ENCODE measurements around the gene RNF113B.

The RNF113B gene

DNA sequence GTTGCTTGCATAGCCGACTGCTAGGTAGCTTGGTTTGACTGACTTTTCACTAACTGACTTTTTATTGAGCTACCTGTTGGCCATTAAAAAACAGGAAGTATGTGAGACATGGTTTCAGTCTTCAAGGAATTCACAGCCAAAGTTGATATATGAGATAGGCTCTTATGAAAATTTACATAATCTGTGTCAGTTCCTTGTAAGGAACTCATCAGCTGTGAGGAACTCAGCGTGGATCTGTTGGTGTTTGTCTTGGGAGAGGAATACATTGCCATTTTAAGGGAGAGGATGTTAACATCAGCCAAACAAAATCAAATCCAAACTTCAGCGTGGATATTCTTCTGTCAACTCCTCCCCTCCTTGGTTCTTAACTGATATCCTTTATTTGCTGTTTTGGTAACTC, 2.0 kb downstream of the RNF113B start:
- TF ChIP-seq, protein P1, sequence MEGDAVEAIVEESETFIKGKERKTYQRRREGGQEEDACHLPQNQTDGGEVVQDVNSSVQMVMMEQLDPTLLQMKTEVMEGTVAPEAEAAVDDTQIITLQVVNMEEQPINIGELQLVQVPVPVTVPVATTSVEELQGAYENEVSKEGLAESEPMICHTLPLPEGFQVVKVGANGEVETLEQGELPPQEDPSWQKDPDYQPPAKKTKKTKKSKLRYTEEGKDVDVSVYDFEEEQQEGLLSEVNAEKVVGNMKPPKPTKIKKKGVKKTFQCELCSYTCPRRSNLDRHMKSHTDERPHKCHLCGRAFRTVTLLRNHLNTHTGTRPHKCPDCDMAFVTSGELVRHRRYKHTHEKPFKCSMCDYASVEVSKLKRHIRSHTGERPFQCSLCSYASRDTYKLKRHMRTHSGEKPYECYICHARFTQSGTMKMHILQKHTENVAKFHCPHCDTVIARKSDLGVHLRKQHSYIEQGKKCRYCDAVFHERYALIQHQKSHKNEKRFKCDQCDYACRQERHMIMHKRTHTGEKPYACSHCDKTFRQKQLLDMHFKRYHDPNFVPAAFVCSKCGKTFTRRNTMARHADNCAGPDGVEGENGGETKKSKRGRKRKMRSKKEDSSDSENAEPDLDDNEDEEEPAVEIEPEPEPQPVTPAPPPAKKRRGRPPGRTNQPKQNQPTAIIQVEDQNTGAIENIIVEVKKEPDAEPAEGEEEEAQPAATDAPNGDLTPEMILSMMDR (IDR thresholded peaks at IDR 0.05), result no peak
- TF ChIP-seq ZFX (IDR thresholded peaks at IDR 0.05; ENCODE audit: borderline replicate concordance), result no peak
- no peak overlapping the region for H3K27ac ChIP-seq

DNA sequence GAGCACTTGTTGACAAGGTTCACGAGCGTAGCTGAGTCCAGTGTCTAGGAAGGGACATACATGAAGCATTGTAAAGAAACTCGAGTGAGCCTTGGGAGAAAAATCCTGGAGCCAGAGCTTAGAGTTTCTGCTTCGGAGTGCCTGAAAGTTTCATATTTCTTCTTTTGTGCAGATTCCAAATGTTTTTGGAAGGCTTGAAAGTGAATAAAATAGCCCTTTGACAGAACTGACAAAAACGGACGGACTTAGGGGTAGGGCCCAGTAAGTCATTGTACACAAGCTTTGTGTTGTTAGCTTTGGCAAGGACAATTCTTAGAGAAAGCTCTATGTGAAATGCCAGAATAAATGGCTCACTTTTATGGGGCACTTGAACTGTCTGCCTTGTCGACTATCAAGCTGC, 2.8 kb downstream of the RNF113B start:
- H3K27ac ChIP-seq, result no peak overlapping the region
- TF ChIP-seq ZFX (IDR thresholded peaks at IDR 0.05; ENCODE audit: borderline replicate concordance), result no peak
- TF ChIP-seq, protein P1 (IDR thresholded peaks at IDR 0.05), result no peak

DNA sequence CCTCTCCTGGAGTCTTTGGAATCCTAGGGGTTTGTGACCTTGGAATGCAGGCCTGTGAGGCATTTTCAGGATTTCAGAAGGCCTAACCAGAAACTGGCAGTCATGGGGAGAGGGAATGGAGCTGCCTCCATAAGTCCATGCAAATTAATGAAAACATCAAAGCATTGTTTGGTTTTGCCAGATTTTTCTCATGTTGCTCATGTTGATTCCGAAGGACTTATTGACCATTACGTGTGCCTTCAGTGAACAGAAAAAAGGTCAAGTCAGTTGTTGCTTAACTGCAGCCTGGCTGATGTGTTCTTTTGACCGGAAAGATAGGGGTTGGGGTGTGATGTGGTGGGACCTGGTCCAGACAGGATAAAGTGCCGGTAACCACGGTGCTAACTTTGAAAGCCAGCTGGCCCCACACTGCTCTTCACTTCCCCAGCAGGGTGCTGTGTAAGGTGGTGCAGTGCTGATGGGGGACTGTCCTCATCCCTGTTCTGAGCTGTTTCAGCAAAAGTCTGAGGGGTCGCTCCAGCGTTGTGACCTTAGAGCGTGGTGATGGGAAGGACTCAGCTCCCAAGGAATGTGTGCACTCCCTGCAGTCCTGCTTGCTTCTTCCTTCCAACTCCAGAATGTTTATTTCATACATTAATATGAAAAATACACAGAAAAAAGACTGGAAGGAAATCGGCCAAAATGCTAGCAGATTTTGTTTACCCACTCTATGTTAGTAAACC, 3.5 kb downstream of the RNF113B start:
- no peak for TF ChIP-seq ZFX (IDR thresholded peaks at IDR 0.05; ENCODE audit: borderline replicate concordance)
- TF ChIP-seq, protein P1 (IDR thresholded peaks at IDR 0.05), result no peak
- no peak overlapping the region for H3K27ac ChIP-seq

DNA sequence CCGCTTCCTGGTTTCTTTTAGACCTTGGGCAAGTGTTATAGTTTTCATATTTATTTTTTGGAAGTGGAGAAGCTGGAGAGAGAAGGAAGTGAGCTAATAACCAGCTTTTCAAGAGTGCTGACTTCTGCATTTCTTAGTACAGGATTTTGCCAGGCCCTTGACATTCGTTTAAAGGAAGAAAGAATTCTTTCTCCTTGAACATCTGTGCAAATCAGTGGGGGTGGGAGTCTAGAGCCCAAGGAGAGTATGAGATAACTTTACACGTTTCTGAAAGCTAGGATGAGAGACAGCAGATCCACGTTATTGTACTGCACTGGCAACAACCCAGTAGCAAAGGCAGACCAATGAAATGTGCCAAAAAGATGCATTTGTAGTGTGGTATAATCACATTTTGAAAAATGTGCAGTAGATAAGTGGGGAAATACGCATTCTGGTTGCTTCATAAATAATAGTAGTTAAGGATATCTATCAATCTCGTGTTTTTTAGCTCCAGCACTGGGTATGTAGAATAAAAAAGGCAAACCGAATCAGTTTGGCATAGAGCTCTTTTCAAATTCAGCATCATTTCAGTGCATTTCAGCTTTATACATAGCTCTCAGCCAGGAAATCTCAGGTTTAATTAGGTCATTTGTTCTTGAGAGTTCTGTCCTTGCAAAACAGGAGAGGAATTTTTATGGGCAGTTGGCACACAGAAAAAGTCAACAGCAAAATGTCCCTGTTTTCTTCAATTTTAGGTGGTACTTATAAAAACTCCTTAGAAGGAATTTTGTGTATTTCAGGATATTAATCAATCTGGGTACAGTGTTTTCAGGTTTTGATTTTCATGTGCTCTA, 4.3 kb downstream of the RNF113B start:
- H3K27ac ChIP-seq, result no peak overlapping the region
- TF ChIP-seq ZFX (IDR thresholded peaks at IDR 0.05; ENCODE audit: borderline replicate concordance), result no peak
- TF ChIP-seq, protein P1 (IDR thresholded peaks at IDR 0.05), result no peak

GRCh38 chr13:98171900-98172589, 5.0 kb downstream of the RNF113B start:
- no peak overlapping the region for H3K27ac ChIP-seq
- TF ChIP-seq ZFX (IDR thresholded peaks at IDR 0.05; ENCODE audit: borderline replicate concordance), result no peak
- TF ChIP-seq, protein P1 (IDR thresholded peaks at IDR 0.05), result no peak

DNA sequence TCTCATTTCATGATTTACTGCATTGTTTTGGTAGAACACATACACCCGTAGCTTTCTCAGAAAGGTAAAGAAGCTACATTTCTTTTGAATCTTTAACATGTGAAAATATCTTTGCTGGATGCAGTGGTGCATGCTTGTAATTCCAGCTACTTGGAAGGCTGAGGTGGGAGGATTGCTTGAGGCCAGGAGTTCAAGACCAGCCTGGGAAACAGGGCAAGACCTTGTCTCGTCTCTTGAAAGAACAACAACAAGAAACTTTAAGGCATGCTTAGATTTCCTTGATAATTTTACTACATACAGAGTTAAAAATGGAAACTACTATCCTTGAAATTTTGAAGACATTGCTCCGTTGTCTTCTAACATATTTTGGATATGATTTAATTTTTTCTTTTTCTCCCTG, 7.7 kb downstream of the RNF113B start:
- TF ChIP-seq, protein P1 (IDR thresholded peaks at IDR 0.05), result no peak
- no peak for TF ChIP-seq ZFX (IDR thresholded peaks at IDR 0.05; ENCODE audit: borderline replicate concordance)
- no peak overlapping the region for H3K27ac ChIP-seq
